ENCODE results near the gene ID2. TPM values are rescaled to one million over a fixed set of nuclear protein-coding genes. Genes with fewer than 3 reads are reported as not detected.
A peak's percentile ranks its signal among the peaks of the same experiment; 100 is the strongest.

Gene ID2
- total RNA-seq, 1 donor from 2014 or later: 378 TPM

- Histone ChIP-seq H3K27me3 (no peaks in the 10 kb centered on the region), H3K4me1 (peaks cover 32% of the 10 kb centered on the region), H3K9me3 (no peaks in the 10 kb centered on the region), H3K36me3 (no peaks in the 10 kb centered on the region), H3K27ac (no peak overlapping the region), H3K4me3 (no peak overlapping the region)
- DNase-seq (ENCODE audit: extremely low spot score in 2 of 2): peak in 1 of 2 donors; percentile 70
- TF ChIP-seq POLR2A (IDR thresholded peaks at IDR 0.05) (no peak), CTCF (IDR thresholded peaks at IDR 0.05) (no peak), POLR2AphosphoS5 (IDR thresholded peaks at IDR 0.05; ENCODE audit: insufficient read depth in 1 of 2, low read depth in 1 of 2) (no peak)
- intact Hi-C loops (cut with DNase I): loop anchor here (10.0 kb wide), 1 partner anchor 669 kb away; no protein-coding TSS in a partner anchor
These were observed 8.5 kb upstream of the ID2 start for GRCh38 chr2:8673381-8673780.

- peaks cover 30% of the 10 kb centered on the region for H3K4me1 ChIP-seq
These were observed 7.3 kb upstream of the ID2 start for GRCh38 chr2:8674420-8675009.

GRCh38 chr2:8675543-8675942, 6.3 kb upstream of the ID2 start:
- peak in 1 of 2 donors; percentile 34 for DNase-seq (ENCODE audit: extremely low spot score in 2 of 2)
- no peaks in the 10 kb centered on the region for H3K27me3 ChIP-seq
- peak overlapping the region; percentile 95 for H3K27ac ChIP-seq
- H3K4me1 ChIP-seq: peaks cover 40% of the 10 kb centered on the region
- no peaks in the 10 kb centered on the region for H3K36me3 ChIP-seq
- H3K4me3 ChIP-seq: no peak overlapping the region
- TF ChIP-seq POLR2A (IDR thresholded peaks at IDR 0.05) (no peak), POLR2AphosphoS5 (IDR thresholded peaks at IDR 0.05; ENCODE audit: insufficient read depth in 1 of 2, low read depth in 1 of 2) (no peak), CTCF (IDR thresholded peaks at IDR 0.05) (no peak)
- intact Hi-C loops (cut with DNase I): loop anchor here (10.0 kb wide), 1 partner anchor 671 kb away; no protein-coding TSS in a partner anchor
- no peaks in the 10 kb centered on the region for H3K9me3 ChIP-seq

More at GRCh38 chr2:8674420-8675009, 7.3 kb upstream of the ID2 start:
- H3K9me3 ChIP-seq: no peaks in the 10 kb centered on the region
- H3K27me3 ChIP-seq: no peaks in the 10 kb centered on the region
- H3K27ac ChIP-seq: no peak overlapping the region
- TF ChIP-seq POLR2A (IDR thresholded peaks at IDR 0.05) (no peak), CTCF (IDR thresholded peaks at IDR 0.05) (no peak), POLR2AphosphoS5 (IDR thresholded peaks at IDR 0.05; ENCODE audit: insufficient read depth in 1 of 2, low read depth in 1 of 2) (no peak)
- DNase-seq (ENCODE audit: extremely low spot score in 2 of 2): no peak
- intact Hi-C loops (cut with DNase I): loop anchor here (10.0 kb wide), 1 partner anchor 670 kb away; no protein-coding TSS in a partner anchor
- no peaks in the 10 kb centered on the region for H3K36me3 ChIP-seq
- no peak overlapping the region for H3K4me3 ChIP-seq

- H3K4me1 ChIP-seq: peaks cover 45% of the 10 kb centered on the region
- intact Hi-C loops (cut with DNase I): loop anchor here (10.0 kb wide), 1 partner anchor 672 kb away; no protein-coding TSS in a partner anchor
- H3K27me3 ChIP-seq: no peaks in the 10 kb centered on the region
- H3K36me3 ChIP-seq: no peaks in the 10 kb centered on the region
- H3K9me3 ChIP-seq: no peaks in the 10 kb centered on the region
- H3K4me3 ChIP-seq: peak overlapping the region; percentile 46 to 63
- H3K27ac ChIP-seq: peak overlapping the region; percentile 95
- DNase-seq (ENCODE audit: extremely low spot score in 2 of 2): peak; percentile 93 to 94
- TF ChIP-seq POLR2AphosphoS5 (IDR thresholded peaks at IDR 0.05; ENCODE audit: insufficient read depth in 1 of 2, low read depth in 1 of 2) (peak; percentile 77 to 90), POLR2A (IDR thresholded peaks at IDR 0.05) (no peak), CTCF (IDR thresholded peaks at IDR 0.05) (no peak)
These were observed 5.5 kb upstream of the ID2 start for GRCh38 chr2:8676191-8676920.
